Large intestine (tissue), 12 donors: ENCODE measurements around the gene ALDH3A1. TPM values are rescaled to one million over a fixed set of nuclear protein-coding genes. Genes with fewer than 3 reads are reported as not detected.

Experiments
- DNase-seq, 2 donors: peaks; one replicate each; pipeline versions ENCODE4 v3.0.0 to v3.0.0-alpha.2; 2013
- H3K27ac ChIP-seq: one replicate; pipeline ENCODE4 v1.5.1; 2013; ENCODE audit warnings: low read length
- H3K27me3 ChIP-seq: 2 replicates; pipeline ENCODE4 v1.6.1; 2013; ENCODE audit warnings: low read length; ENCODE audit not compliant: control insufficient read depth, insufficient read depth
- H3K36me3 ChIP-seq: 2 replicates; pipeline ENCODE4 v1.6.1; 2013; ENCODE audit warnings: low read length; ENCODE audit not compliant: control insufficient read depth, insufficient read depth
- H3K4me1 ChIP-seq: one replicate; pipeline ENCODE4 v1.6.1; 2013; ENCODE audit warnings: low read length; ENCODE audit not compliant: control insufficient read depth, insufficient read depth
- H3K4me3 ChIP-seq: one replicate; pipeline ENCODE4 v1.5.1; 2013; ENCODE audit warnings: low read length
- H3K9me3 ChIP-seq: one replicate; pipeline ENCODE4 v1.6.1; 2013; ENCODE audit warnings: mild to moderate bottlenecking, low read depth, low read length, moderate library complexity; ENCODE audit not compliant: control insufficient read depth
- WGBS: methylation state at CpG from one replicate; pipeline ENCODE4 v1.1.5; 2013; ENCODE audit warnings: low lambda C conversion rate; ENCODE audit not compliant: insufficient coverage; 5-methylcytosine and 5-hydroxymethylcytosine counted together
- long read RNA-seq, 11 donors: transcript quantifications; one replicate each; lab custom pipeline, GENCODE V29; 2026
- polyA plus RNA-seq: library from polyadenylated mRNA; unstranded; fragments of 120-200 nt; gene quantifications from one replicate; pipeline ENCODE4 v1.2.1, GENCODE V29; 2013

Gene ALDH3A1
- 1.6 TPM for polyA plus RNA-seq
- long read RNA-seq, donor 1: 0 reads
- long read RNA-seq, donor 2: 0 reads
- long read RNA-seq, donor 3: 0 reads
- long read RNA-seq, donor 4, partial matches to known transcripts: 0 of 1 reads
- long read RNA-seq, donor 4, other reads (novel, unspliced or antisense): 0 of 1 reads
- long read RNA-seq, donor 5: 0 reads
- long read RNA-seq, donor 6, partial matches to known transcripts: 0 of 1 reads
- long read RNA-seq, donor 6, other reads (novel, unspliced or antisense): 0 of 1 reads
- long read RNA-seq, donor 7, partial matches to known transcripts: 0 of 1 reads
- long read RNA-seq, donor 7, other reads (novel, unspliced or antisense): 0 of 1 reads
- long read RNA-seq, donor 8: 0 reads
- long read RNA-seq, donor 9: 0 reads
- long read RNA-seq, donor 10: 0 reads
- long read RNA-seq, donor 11: 0 reads

DNA sequence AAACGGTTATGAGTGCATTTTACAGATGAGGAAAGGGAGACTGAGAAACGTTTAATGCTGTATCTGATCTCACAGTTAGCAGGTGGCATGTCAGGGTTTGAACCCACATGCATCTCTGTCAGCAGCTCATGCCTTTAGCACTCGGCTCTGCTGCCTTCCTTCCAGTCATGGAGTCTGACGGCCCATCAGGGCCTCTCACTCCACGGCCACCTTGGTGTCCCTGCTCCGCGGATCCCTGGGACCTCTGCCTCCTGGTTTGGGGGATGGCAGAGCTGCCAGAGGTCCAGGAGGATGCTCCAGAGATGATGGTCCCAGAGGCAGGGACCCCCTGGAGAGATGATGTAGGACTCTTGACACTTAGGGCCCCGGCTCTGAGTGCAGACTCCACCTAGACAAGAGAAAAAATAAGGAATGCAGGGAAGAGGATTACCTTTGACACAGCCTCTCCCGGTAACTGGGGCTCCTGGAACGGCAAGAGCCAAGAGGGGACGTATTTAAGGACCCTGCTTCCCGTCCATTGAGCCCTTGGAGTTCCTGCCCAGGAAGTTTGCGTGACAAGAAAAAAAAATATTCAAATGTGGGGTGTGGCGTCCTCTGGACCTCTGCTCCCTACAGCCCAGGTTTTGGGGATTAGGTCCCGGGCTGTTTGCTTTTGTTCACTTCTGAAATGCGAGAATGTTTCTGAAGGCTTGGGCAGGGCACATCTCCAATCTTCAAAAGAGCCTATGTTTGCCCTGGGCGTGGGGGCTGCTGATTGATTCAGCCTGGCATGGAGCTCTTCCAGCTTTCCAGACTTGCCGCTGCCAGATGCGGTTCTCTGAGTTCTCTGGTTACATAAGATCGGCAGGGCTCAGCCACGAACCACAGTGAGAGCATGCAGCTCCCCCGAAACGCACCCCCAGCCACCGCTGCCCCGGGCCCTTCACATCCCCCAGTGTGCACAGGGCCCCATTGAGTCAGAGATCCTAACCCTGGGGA lies at the start of gene ALDH3A1:
ALDH3A1 (minus strand) TSS at position 470 of the 978 bp plus-strand sequence. CDS start 3,169 bp downstream, outside the sequence.
- H3K36me3 ChIP-seq: no peaks in the 10 kb centered on the region
- no peaks in the 10 kb centered on the region for H3K9me3 ChIP-seq
- H3K27me3 ChIP-seq: no peaks in the 10 kb centered on the region
- no peak within 1 kb of the TSS for H3K4me3 ChIP-seq
- WGBS: no CpG with 5 or more reads among the region's 25 CpGs
- peaks cover 14% of the 10 kb centered on the region for H3K4me1 ChIP-seq
- H3K27ac ChIP-seq: no peak within 1 kb of the TSS
- peak in 1 of 2 donors; percentile 43 for DNase-seq

DNA sequence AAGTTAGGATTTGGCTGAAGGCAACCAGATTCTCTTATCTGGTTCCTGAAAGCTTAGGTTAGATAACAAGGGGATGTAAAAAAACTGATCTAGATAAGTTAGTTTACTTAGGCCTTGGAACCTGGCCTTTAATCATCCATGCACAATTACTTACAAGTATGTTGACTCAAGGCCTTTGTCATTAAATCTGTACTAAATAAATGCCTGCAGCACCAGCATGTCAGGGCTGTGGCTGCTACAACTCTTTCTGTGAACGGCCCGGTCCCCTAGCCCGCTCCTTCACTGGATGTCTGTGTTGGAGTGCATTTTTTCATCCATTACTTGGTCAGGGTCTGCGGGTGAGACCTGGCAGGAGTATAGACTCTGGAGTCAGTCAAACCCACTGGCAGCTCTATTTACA lies 48.4 kb upstream of the ALDH3A1 start:
- Histone ChIP-seq H3K4me3 (no peak overlapping the region), H3K27me3 (no peaks in the 10 kb centered on the region), H3K4me1 (no peaks in the 10 kb centered on the region), H3K27ac (no peak overlapping the region), H3K9me3 (peaks cover 9% of the 10 kb centered on the region), H3K36me3 (peaks cover 70% of the 10 kb centered on the region)
- no peak for DNase-seq
- no CpG with 5 or more reads among the region's 4 CpGs for WGBS

DNA sequence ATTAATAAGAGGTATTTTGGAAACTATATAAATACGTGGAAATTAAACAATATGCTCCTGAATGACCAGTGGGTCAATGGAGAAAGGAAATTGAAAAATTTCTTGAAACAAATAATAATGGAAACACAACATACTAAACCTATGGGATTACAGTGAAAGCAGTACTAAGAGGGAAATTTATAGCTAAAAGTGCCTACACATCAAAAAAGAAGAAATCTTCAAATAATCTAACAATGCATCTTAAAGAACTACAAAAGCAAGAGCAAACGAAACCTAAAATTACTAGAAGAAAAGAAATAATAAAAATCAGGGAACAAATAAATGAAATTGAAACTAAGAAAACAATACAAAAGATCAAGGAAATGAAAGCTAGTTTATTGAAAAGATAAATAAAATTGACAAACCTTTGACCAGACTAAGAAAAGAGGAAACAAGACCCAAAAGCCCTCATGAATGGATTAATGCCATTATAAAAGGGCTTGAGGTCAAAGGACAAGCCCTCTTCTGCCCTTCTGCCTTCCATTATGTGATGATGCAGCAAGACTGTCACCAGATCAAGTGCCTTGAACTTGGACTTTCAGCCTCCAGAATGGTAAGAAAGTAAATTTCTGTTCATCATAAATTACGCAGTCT lies 43.9 kb upstream of the ALDH3A1 start:
- H3K4me1 ChIP-seq: no peaks in the 10 kb centered on the region
- H3K4me3 ChIP-seq: no peak overlapping the region
- H3K27me3 ChIP-seq: no peaks in the 10 kb centered on the region
- peaks cover 9% of the 10 kb centered on the region for H3K9me3 ChIP-seq
- DNase-seq: no peak
- no peak overlapping the region for H3K27ac ChIP-seq
- WGBS: 95% methylated on average over 2 of the region's 3 CpGs
- H3K36me3 ChIP-seq: peaks cover 67% of the 10 kb centered on the region

DNA sequence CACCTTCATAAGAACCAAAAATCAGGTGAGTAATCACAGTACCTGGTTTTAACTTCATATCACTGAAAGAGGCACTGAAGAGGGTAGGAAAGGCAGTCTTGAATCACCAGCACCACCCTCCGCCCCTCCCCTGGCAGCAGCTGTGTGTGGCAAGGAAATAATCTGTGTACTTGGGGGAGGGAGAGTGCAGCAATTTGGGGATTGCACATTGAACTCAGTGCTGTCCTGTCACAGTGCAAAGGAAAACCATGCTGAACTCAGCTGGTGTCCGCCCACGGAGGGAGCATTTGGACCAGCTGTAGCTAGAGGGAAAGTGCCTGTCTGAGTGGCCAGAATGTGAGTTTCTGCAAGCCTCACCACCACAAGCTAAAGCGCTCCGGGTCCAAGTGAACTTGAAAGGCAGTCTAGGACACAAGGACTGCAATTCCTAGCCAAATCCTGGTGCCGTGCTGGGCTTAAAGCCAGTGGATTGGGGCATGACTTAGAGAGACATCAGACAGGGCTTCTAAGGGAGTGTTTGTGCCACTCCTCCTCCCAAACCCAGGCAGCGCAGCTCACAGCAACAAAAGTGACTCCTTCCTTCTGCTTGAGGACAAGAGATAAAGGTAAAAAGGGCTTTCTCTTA lies 39.7 kb upstream of the ALDH3A1 start:
- H3K36me3 ChIP-seq: peaks cover 39% of the 10 kb centered on the region
- H3K4me1 ChIP-seq: no peaks in the 10 kb centered on the region
- no peaks in the 10 kb centered on the region for H3K9me3 ChIP-seq
- no peak for DNase-seq
- H3K27me3 ChIP-seq: no peaks in the 10 kb centered on the region
- WGBS: no CpG with 5 or more reads among the region's 7 CpGs
- no peak overlapping the region for H3K4me3 ChIP-seq
- no peak overlapping the region for H3K27ac ChIP-seq

DNA sequence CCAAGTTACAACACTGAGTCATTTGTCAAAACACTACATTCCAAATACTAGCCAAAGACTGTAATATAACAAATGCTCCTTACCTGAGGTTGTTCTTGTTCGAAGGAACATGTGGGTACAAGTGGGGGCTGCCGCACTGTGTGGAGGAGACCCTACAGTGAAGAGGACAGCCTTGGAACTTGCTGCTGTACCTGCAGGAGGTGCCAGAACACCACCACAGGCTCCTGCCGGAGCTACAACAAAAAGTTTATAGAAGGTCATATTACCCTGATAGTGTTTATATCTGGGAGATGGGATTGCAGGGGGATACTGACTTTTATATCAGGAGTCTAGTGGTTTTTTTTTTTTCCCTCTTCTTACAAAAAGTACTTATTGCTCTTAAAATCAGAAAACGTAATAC lies 37.8 kb upstream of the ALDH3A1 start:
- 11% methylated on average over 1 of the region's 4 CpGs for WGBS
- no peak overlapping the region for H3K27ac ChIP-seq
- H3K4me3 ChIP-seq: no peak overlapping the region

DNA sequence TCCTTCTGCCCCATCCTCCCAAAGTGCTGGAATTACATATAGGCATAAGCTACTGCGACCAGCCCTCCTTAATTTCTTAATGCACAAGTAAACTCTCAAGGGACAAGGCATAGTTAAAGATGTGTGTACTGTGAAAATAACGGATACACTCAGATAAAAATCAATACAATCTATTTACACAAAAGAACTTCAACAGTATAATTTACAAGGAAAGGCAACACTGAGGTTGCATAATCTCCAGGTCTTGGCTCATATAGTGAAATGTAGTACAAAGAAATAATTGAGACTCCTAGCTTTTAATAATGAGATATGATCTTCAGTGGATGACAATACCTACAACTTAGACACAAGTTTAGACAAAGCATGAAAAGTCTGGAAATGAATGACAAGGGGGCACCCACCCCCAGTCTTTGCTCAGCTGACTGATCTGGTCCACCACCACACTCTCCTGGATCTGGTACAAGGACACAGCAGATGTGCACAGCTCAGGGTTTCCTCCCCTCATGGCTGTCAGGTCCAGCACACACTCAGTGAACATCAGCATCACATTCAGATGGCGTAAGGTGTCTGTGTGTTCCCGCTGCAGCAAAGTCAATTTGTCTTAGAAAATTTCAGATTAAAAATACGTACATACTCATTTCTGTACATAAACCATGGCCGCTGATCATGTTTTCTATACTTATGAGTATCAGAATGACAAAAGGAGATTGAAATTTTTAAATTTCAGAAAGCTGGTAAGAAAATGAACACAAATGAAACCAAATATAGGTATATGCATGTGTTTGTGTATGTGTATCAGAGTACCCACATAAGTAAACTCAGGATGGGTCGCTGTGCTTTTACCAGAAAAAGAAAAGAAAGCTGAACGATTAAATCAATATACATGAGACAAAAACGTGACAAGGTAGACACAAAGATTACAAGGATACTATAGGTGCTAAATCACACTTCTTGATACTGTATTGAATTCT lies 33.7 kb upstream of the ALDH3A1 start:
- 69% methylated on average over 2 of the region's 9 CpGs for WGBS
- H3K4me1 ChIP-seq: no peaks in the 10 kb centered on the region
- no peak for DNase-seq
- no peak overlapping the region for H3K27ac ChIP-seq
- no peak overlapping the region for H3K4me3 ChIP-seq
- peaks cover 42% of the 10 kb centered on the region for H3K36me3 ChIP-seq
- no peaks in the 10 kb centered on the region for H3K9me3 ChIP-seq
- H3K27me3 ChIP-seq: no peaks in the 10 kb centered on the region

More for the DNA sequence above, 37.8 kb upstream of the ALDH3A1 start:
- Histone ChIP-seq H3K9me3 (no peaks in the 10 kb centered on the region), H3K27me3 (no peaks in the 10 kb centered on the region), H3K4me1 (no peaks in the 10 kb centered on the region), H3K36me3 (peaks cover 45% of the 10 kb centered on the region)
- DNase-seq: no peak

DNA sequence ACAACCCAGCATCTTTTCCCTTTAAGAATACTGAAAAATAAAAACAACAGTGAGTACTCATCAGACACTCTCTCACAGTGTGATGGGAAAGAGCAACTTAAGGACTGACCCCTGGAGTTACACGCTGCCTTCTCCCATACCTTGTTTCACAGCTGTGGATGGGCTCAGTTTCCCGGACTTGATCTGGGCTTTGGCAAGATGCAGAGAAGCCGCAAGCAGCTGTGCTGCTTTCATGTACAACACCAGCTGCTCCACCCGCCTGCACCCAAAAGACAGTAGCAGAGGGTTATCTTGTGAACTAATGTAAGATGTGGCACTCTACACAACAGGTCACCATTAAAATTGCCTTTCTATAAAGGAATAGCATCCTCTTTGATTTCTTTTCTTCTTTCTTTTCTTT lies 32.7 kb upstream of the ALDH3A1 start:
- Histone ChIP-seq H3K27ac (no peak overlapping the region), H3K9me3 (no peaks in the 10 kb centered on the region), H3K27me3 (no peaks in the 10 kb centered on the region), H3K36me3 (peaks cover 51% of the 10 kb centered on the region), H3K4me1 (no peaks in the 10 kb centered on the region), H3K4me3 (no peak overlapping the region)
- DNase-seq: no peak
- WGBS: no CpG with 5 or more reads among the region's 4 CpGs

DNA sequence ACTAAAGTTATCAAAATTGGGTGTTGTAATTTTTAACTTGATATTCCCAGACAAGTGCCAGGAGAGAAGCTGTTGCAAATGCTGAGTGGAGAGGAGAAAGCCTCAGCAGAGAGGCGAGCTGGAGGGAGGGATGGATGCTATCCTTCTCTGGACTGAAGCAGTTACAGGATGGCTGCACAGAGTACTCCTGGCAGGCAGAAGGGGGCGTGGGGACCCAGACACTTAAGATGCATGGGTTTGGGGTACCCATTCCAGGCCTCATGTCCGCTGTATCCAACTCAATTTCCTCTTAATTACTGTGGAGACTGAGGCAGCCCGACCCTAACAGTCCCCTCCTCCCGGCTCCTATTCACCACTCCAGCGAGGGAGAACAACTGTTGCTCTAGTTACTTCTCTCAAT lies 25.4 kb upstream of the ALDH3A1 start:
- no peak for DNase-seq
- Histone ChIP-seq H3K27ac (no peak overlapping the region), H3K36me3 (peaks cover 34% of the 10 kb centered on the region), H3K4me1 (no peaks in the 10 kb centered on the region), H3K4me3 (no peak overlapping the region), H3K27me3 (no peaks in the 10 kb centered on the region), H3K9me3 (no peaks in the 10 kb centered on the region)
- no CpG with 5 or more reads among the region's 6 CpGs for WGBS

DNA sequence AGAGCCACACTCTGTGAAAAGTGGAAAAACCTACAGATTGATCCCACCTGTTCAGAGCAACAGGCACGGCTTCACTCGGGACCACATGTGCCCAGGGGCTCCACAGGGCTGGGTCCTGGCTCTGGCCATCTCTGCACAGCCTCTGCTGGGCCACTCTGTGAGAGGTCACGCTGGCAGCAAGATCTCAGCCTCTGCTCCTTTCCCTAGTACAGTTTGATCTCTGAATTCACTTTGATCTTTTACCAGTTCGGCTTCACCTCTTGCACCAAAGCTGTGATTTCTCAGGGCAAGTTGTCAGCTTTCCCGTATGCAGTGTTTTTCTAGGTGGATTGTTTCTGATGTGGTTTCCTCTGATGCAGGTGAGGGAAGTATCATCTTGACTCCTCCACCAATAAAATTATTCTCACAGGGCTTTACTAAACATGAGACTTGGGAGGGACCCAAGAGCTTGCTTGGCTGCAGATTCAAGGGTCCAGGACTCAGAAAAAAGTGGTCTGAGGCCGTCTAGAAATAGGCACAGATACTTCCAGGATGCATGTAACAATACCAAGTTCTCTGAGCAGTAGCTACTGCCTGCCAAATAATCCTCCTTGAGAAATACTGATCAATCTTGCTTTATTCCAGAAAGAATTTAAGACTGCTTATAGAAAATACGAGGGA lies 24.0 kb upstream of the ALDH3A1 start:
- H3K9me3 ChIP-seq: no peaks in the 10 kb centered on the region
- no peaks in the 10 kb centered on the region for H3K4me1 ChIP-seq
- H3K4me3 ChIP-seq: no peak overlapping the region
- no peak overlapping the region for H3K27ac ChIP-seq
- H3K36me3 ChIP-seq: peaks cover 24% of the 10 kb centered on the region
- H3K27me3 ChIP-seq: no peaks in the 10 kb centered on the region
- no CpG with 5 or more reads among the region's 7 CpGs for WGBS
- no peak for DNase-seq
